Erythroblast (primary cell): ENCODE data around the gene DGKB.

Experiments used
- GATA1 ChIP-seq: IDR thresholded peaks from 2 replicates; pipeline ENCODE4 v1.6.1; 2011; ENCODE audit warnings: low read depth, mild to moderate bottlenecking, control low read depth, low read length, moderate library complexity
- POLR2A ChIP-seq: IDR thresholded peaks from 2 replicates; pipeline ENCODE4 v1.6.1; 2011; ENCODE audit warnings: mild to moderate bottlenecking, low read length

DNA sequence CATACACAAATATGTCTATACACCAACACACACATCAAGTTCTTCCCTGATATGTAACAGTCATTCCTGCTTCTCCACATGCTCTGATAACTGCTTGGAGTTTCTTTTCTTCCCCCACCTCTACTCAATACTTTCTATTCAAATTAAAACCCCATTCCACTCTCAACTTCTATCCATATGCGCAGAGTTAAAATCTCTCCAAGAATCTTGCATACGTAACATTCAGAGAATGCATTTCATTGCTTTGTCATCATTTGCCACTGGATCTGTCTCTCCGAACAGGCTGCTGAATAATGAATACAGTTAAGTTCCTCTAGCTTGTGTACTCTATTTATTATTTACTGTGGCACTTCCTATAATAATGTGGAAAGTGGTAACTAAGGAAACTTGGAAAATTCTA, 68.8 kb downstream of the DGKB start:
- TF ChIP-seq POLR2A (no peak), GATA1 (no peak)
